ENCODE data around the gene ZSCAN4.

Gene ZSCAN4

DNA sequence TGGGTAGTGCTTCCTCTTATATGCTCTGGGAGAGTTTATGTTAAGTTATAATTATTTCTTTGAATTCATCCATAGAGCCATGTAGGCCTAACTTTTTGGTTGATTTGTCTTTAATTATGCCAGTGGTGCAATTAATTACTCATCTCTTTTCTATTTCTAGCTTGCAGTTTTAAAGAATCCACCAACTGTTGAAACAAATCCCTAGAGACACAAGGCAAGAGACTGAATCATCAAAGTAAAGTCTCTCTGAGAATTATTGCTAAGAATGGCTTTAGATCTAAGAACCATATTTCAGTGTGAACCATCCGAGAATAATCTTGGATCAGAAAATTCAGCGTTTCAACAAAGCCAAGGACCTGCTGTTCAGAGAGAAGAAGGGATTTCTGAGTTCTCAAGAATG, 7.1 kb downstream of the ZSCAN4 start:
- DNase-seq (ENCODE audit: low read depth in 2 of 2) = no peak

GRCh38 chr19:57682226-57682766, 13.6 kb downstream of the ZSCAN4 start:
- DNase-seq (ENCODE audit: low read depth in 2 of 2) = no peak

- DNase-seq (ENCODE audit: low read depth in 2 of 2) = no peak
These were observed 18.0 kb downstream of the ZSCAN4 start for GRCh38 chr19:57686727-57687126.

- DNase-seq (ENCODE audit: low read depth in 2 of 2) = no peak
These were observed 18.8 kb downstream of the ZSCAN4 start for GRCh38 chr19:57687363-57688010.

GRCh38 chr19:57688011-57688763, 19.5 kb downstream of the ZSCAN4 start:
- no peak for DNase-seq (ENCODE audit: low read depth in 2 of 2)

DNA sequence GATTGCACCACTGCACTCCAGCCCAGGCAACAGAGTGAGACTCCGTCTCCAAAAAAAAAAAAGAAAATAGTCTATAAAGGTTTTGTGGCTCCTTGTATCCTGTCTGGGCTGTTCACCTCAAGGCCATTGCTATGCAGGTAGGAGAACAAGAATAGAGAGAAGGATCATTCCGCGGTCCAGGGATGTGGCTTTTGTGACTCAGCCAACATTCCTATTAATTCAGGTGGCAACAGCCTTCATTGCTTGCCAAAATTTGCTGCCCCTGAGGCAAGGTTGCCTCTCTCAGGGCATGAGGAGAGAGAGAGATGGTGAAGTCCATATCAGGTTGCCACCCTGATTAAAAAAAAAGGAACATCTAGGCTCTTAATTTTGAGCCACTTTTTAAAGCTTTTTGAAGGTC, 21.0 kb downstream of the ZSCAN4 start:
- DNase-seq (ENCODE audit: low read depth in 2 of 2) = no peak

GRCh38 chr19:57701625-57702024, 32.9 kb downstream of the ZSCAN4 start:
- DNase-seq (ENCODE audit: low read depth in 2 of 2) = no peak

DNA sequence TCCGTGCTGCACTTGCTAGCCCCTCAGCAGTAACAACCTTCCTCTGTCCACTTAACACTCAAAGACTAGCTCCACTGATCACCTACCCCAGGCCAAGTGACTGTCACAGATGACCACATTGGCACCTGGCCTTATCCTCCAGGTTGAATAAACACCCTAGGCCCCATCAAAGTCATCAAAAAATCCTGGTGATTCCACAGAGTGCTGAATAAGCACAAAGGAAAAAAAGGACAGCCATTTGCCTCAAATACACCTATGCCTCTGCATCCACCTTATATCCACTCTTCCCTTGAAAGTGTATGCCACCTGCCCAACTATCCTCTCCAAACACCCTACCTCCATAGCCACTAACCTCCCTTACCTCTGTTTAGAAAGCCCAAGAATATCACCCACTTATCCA, 37.6 kb downstream of the ZSCAN4 start:
- no peak for DNase-seq (ENCODE audit: low read depth in 2 of 2)

DNA sequence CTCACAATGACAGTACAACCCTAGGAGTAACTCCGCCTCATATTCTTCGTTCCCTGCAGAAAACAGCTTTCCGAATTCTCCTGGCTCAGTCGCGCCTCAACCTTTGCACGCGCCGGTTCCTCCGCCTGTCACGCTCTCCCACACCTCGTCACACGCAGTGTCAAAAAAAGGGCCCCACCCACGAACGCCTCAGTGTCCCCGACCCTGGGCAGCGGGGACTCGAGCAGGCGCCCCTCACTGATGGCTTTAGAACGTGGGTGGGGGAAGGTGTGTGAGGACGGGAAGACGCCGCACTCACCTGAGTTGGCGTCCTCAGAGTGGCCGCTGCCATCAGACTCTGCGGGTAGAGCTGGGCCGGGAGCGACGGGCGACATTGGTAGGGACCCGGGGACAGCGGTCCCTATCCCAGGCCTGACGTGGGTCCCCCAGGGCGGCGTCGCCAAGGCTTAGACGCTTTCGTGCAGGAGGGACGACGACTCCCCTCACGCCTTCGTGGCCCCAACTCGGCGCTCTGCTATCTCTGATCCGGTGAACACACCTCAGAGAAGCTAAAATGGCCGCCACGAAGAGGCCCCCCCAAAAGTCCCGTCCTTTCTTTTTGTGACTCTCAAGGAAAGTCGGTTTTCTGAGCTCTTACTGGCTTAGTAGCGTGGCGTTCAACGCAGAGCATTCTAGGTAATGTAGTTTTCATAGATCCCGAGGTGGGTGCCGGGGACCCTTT, 40.1 kb downstream of the ZSCAN4 start, which contains the start of gene ZNF154:
Gene ZNF154, minus strand, starts transcription at position 564 of the 721 bp plus-strand sequence. Its CDS starts 233 bp downstream, at position 331.
- no peak for DNase-seq (ENCODE audit: low read depth in 2 of 2)

DNA sequence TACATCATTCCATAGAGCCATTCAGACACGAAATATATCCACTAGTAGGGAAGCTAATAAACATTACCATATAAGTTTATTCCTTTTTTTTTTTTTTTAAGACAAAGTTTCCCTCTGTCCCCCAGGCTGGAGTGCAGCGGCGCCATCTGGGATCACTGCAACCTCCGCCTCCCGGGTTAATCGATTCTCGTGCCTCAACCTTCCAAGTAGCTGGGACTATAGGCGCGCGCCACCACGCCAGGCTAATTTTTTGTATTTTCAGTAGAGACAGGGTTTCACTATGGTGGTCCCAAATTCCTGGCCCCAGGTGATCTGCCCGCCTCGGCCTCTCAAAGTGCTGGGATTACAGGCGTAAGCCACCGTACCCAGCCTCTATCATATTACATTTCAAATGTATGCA, 40.9 kb downstream of the ZSCAN4 start:
- DNase-seq (ENCODE audit: low read depth in 2 of 2) = no peak

DNA sequence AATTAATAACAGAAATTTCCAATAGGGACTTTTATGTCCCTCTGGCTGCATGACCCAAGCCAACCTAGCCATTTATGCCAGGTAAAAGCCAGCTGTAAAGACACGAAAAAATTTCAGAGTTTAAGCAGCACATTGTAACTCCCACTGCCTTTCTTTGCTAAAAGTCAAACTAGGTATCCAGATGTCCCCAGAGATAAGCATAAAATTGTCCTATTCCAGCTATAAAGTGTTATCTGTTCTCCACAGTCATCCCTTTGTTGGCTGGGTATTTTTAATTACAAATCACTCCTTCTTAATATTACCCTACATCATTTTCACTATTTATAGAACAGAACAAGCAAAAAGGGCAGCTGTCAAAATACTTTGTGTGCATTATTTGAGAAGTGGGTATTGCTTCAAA, 43.5 kb downstream of the ZSCAN4 start:
- DNase-seq (ENCODE audit: low read depth in 2 of 2) = no peak

DNA sequence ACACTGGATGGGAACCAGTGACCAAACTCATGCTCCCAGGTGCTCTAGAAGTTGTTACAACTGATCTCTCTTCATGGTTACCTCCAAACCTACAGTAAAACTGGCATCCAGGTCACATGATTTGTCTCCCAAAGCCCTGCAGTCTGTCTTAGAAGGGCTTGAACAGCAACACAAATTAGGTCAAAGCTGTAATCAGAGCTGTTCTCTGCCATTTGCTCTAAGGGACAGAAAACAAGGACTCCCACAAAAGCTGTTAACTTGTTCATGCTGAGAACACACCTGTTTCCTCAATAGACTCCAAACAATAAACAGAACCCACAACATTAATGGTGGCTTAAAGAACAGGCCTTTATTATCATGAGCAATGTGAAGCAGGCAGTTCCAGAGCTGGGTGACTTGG, 50.7 kb downstream of the ZSCAN4 start:
- no peak for DNase-seq (ENCODE audit: low read depth in 2 of 2)

- DNase-seq (ENCODE audit: low read depth in 2 of 2) = no peak
These were observed 51.3 kb downstream of the ZSCAN4 start for GRCh38 chr19:57719901-57720519.

GRCh38 chr19:57720878-57721277, 52.1 kb downstream of the ZSCAN4 start:
- DNase-seq (ENCODE audit: low read depth in 2 of 2) = no peak

All from stimulated activated CD8-positive, alpha-beta memory T cell treated with anti-CD3 and anti-CD28 coated beads, Interleukin-7, amount 100 ng/mL, for 1 hour (primary cell).